Smooth muscle cell of the brain vasculature (primary cell): Measurements from ENCODE around the gene CNGB1.
"Not testable (repeated sequence)": the region's sequence is repeated elsewhere in the genome, so short reads cannot be mapped to it uniquely, and the experiment has no call there.

Experiments used
- DNase-seq: peaks from one replicate; pipeline ENCODE4 v3.0.0-alpha.2; 2012; ENCODE audit warnings: low read depth, low spot score

The CNGB1 gene

DNA sequence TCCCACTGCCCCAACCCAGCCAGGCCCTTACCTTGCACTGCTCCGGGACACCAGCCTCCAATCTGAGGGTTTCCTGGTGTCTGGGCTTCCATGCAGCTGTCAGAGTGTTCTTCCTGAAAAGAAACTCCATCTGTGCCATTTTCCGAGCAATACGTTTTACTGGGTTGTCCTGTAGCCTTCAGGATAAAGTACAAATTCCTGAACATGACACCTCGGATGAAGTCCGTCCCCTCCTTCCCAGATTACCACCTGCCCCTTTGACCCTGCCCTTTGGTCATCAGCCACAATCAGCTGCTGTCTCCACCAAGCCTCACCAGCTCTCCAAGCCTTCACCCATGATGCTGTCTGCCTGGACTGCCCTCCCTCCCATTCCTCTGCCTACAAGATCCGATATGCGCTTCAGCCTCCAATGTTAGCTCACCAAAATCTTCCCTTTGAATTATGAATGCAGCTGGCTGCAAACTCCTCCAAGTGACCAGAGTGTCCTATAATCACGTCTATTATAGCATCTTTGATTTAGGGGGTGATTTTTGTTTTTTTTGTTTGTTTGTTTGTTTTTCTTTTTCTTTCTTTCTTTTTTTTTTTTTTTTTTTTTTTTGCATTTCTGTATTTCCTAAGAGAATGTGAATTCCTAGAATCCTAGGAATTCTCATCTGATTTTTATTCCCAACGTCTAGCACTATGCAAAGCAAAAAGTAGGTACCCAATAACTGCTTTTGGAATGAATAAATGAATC, 108.1 kb downstream of the CNGB1 start:
- DNase-seq, result no peak

DNA sequence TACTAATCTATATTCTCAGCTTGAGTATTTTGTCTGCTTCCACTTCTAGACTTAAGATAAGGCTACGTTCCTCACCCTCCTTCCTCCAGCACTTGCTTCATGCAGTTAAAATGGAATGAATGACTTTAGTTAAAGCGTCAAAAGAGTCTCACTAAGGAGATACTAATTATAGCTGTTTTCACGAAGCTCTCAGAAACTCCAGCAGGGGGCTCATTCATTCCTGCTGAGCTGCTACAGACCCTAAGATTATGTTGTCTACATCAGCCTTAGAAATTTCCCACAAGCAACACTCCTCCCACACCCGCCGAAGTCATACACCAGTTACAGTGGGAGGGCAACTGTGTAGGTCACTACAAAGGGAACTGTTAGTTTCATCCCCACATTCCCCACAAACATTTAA, 111.6 kb downstream of the CNGB1 start:
- no peak for DNase-seq

DNA sequence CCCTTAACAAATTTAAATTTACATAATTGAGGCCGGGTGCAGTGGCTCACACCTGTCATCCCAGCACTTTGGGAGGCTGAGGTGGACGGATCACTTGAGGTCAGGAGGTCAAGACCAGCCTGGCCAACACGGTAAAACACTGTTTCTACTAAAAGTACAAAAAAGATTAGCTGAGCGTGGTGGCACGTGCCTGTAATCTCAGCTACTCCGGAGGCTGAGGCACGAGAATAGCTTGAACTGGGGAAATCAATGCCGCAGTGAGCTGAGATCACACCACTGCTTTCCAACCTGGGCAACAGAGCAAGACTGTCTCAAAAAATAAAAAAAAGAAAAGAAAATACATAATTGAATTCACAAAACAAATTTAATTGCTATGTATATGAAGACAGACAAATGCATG, 112.3 kb downstream of the CNGB1 start:
- no peak for DNase-seq

DNA sequence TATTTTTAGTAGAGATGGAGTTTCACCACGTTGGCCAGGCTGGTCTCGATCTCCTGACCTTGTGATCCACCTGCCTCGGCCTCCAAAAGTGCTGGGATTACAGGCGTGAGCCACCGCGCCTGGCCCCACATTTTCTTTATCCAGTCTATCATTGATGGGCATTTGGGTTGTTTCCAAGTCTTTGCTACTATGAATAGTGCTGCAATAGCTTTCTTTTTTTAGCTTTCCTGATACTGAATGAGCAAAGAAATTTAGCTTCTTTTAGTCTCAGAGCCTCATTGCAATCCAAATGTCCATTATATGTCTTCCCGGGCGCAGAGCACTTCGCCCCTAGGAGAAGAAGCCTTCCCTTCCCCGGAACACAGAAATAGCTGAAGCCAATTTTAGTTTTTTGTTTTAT, 112.9 kb downstream of the CNGB1 start:
- DNase-seq, result not testable (repeated sequence)

DNA sequence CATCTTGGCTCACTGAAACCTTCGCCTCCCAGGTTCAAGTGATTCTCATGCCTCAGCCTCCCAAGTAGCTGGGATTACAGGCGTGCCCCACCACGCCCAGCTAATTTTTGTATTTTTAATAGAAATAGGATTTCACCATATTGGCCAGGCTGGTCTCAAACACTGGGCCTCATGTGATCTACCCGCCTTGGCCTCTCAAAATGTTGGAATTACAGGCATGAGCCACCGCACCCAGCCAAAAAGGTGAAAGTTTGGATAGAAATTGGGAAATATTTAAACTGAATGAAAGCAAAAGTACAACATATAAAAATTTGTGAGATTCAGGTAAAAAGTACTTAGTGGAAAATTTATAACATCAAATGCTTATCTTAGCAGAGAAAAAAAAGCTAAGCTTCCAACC, 115.7 kb downstream of the CNGB1 start:
- DNase-seq, result no peak

DNA sequence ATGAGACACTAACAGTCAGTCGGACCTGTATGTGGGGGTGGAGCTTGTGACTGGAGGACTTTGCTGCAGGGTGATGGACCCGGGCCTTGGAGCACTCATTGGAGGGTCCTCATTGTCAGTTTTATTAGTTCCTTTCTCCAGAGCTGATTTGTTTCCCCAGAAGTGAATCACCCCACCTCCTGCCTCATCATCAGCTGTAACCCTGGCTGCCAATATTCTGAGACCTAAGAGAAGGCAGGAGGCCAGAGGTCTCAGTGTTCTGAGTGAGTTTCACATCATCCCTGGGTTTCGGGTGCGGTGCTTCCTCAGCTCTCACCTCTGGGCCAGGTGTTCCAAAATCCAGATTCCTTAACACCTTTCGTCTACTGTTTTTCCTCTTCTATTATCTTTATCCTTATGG, 118.7 kb downstream of the CNGB1 start:
- no peak for DNase-seq

DNA sequence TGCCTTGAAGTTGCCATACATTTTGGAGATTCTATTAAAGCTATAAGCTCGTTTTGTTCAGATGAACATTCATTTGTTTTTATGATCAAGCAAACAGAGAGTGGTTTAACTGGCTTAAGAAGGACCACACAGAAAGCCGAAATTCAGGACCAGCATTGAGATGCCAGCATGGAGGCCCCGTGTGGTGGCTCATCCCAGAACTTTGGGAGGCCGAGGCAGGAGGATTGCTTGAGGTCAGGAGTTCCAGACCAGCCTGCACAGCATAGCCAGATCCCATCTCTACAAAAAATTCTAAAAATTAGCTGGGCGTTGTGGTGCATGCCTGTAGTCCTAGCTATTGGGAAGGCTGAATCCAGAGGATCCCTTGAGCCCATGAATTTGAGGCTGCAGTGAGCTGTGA, 122.7 kb downstream of the CNGB1 start:
- DNase-seq, result no peak

DNA sequence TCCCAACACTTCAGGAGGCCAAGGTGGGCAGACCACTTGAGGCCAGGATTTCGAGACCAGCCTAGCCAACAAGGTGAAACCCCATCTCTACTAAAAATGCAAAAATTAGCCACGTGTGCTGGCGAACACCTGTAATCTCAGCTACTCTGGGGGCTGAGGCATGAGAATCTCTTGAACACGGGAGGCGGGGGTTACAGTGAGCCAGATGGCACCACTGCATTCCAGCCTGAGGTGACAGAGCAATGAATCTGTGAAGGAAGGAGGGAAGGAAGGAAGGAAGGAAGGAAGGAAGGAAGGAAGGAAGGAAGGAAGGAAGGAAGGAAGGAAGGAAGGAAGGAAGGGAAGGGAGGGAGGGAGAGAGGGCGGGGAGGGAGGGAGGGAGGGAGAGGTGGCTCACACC, 124.0 kb downstream of the CNGB1 start:
- DNase-seq, result not testable (repeated sequence)

DNA sequence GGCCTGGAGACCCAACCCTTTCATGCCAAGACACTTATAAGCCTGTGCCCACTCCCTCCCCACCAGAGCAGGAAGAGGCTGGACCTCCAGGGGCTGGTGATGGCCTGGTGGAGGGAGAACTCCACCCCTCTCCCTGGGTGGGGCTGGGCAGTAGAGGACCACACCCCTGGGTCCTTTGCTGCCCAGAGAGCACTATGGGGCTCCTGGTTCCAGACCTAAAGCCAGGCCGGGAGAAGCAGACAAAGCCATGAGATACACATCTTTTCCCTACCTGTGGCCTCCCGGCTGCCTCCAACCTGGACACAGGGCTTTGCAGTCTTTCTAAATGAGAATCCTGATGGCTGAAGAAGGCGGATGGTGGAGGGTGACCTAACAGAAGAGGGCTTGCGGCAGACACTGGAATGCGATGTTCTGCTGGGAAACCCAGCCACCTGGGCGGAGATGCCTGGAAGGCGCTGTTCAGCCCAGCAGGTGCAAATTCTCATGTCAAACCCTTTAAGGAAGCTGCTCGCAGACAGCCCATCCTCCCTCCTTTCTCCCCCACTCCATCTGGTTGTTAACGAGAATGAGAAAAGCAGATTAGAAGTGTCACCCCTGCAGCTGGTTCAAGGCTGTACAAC, 124.7 kb downstream of the CNGB1 start:
- DNase-seq, result no peak

DNA sequence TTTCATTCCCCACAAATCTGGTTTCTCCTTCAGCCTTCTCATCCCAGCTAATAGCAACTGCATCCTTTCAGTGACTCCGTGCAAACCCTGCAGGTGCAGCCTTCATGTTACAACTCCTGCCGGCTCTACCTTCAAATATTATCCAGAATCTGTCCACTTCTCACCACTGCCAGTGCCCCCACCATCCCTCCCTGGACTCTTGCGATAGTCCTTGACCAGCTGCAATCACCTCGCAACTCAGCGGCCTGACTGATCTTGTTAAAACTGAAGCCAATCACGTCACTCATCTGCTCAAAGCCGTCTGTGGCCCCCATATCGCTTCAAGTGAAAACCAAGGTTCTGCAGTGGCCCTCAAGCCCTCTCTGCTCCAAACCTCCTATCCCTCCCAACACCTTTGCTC, 125.8 kb downstream of the CNGB1 start:
- no peak for DNase-seq

DNA sequence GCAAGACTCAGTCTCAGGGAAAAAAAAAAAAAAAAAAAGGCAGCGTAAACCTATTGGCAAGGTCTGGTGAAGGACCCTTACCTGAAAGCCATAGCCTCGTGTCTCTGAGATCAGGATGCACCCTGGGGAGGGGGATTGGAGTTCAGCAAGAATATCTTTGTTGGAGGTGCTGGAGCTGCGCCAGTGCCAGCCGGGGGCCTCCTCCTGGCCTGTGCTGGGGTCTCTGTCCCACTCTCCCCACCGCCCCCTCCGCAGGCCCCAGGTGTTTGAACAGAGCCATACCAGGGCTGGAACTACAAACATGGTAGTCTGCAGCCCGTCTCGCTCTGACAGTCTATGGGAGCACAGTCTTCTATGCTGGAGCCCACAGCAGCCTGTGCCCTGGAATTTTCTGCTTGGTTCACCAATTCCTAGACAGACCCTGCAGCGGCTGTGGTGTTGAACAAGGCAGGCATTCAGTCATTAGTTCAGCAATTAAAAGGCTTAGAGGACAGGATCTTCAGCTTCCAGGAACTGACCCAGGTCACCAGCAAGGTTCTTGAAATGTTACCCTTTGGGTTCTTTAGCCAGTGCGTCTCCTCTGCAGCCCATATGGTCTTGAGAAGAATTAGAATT, 126.4 kb downstream of the CNGB1 start:
- no peak for DNase-seq

DNA sequence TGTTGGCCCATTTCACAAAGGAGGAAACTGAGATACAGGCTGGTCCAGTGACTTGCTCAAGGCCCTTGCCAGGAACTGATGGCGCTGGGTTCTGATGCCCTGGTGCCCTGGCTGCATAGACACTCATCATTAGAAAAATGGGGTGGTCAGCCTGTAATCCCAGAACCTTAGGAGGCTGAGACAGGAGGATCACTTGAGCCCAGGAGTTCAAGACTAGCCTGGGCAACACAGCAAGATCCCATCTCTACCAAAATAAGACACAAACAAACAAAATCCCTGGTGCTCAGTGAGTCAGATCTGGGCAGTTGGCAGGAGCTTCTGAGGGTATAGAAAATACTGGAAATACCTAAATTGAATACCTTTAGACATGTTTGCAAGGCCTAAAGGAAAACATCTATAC, 127.5 kb downstream of the CNGB1 start:
- DNase-seq, result no peak

DNA sequence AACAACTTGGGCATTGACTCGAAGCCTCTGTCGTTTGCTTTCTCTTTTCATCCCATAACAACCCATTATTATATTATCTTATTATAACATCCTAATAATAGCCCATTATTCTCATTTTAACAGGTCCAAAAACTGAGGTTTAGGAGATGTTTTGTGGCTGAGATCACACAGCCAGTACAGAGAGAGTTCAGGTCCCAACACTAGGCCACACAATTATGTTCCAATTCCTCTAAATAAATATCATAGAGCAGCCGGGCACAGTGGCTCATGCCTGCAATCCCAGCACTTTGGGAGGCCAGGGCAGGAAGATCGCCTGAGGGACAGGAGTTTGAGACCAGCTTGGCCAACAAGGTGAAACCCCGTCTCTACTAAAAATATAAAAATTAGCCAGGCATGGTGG, 128.3 kb downstream of the CNGB1 start:
- DNase-seq, result no peak

DNA sequence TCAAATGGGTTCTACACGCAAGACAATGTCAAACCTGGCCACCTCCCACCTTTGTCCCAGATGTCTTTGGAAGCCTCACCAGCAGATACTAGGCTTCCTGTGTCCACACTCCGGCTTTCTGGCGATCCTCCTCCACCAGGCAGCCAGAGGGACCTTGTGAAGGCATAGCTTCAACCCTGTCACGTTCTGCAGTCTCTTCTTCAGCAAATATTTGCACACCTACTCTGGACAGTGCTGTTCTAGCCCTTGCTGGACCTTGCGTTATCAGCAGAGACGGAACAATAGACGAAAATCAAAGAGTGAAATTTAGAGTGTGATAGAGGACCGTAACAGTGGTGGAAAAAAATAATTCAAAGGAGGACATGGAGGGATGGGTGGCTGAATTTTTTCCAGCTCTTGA, 130.1 kb downstream of the CNGB1 start:
- no peak for DNase-seq

DNA sequence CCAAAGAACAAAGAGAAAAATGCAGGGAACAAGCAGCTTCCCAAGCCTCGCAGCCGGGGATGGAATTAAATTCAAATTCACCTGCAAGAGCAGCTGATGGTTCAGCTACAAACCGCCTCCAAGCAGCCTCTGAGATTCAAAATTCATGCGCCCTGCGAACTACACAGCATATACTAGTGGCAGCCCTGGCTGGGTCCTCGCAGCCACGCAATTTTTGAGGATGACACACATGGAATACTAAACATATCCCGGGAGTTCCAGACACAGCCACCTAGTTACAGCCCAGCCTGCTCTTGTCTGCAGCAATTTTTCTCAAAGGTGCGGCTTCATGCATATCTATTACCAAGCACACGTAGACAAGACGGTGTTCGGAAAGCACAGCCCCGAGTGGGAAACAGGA, 132.8 kb downstream of the CNGB1 start:
- no peak for DNase-seq

DNA sequence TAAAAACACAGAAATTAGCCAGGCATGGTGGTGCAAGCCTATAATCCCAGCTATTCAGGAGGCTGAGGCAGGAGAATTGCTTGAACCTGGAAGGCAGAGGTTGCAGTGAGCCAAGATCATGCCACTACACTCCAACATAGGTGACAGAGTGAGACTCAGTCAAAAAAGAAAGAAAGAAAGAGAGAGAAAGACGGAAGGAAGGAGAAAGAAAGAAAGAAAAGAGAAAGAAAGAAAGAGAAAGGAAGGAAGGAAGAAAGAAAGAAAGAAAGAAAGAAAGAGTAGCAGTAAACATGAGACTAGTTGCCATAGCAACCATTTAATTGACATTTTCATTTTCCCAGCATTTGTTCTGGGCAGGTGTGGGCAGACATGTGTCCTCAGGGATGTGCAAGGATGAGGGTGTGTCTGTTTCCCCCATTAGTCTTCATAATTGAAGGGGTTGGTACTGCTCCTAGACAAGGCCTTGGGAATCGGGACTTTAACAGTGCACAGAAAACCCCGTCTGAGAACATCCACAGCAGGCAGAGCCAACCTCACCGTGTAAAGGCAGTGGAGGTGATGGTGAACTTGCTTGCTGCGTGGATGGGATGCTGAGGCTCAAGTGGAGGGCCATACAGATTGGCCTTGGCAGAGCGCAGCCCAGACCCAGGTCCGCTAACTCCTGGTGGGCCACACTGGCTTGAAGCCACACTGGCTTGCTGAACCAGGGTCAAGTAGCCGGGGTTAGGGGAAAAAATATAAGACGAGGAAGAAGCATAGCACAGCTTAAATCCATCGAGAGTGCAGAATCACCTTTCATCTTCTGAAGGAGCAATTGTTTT, 133.4 kb downstream of the CNGB1 start:
- DNase-seq, result no peak

DNA sequence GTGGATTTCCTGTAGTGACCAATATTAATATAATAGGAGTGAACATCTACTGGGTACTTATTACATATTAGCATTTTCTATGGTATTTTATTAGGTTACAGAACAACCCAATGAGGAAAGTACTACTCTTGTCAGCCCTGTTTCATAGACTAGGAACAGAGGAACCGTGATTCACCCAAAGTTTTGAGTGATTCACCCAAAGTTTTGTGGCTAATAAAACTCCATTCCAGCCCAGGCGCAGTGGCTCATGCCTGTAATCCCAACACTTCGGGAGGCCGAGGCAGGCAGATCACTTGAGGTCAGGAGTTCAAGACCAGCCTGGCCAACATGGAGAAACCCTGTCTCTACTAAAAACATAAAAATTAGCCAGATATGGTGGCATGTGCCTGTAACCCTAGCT, 135.5 kb downstream of the CNGB1 start:
- DNase-seq, result not testable (repeated sequence)

DNA sequence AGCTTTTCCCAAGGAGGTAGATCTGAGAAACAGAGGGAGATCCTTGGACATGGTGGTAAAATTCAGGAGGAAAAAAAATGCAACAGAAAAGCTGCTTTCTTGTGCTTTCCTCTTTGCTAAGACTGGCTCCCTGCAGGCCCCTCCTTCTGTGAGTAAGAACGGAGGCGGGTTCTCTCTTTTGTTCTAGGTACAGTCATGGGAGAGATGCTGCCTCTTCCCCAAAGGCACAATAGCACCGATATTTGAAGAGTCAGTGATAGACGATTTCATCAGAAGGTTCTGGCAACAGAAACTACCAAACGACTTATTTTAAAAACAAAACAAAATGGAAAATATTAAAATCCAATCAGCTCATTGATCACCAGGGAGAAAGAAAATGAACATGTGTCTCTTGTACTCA, 136.0 kb downstream of the CNGB1 start:
- no peak for DNase-seq
